Ovary (tissue), 9 donors: ENCODE data around the gene SCN2B. TPM values are rescaled to one million over a fixed set of nuclear protein-coding genes. Genes with fewer than 3 reads are reported as not detected.

Experiments
- DNase-seq, 5 donors: peaks; one replicate each; pipeline ENCODE4 v3.0.0-alpha.2; 2019 to 2020
- H3K27ac ChIP-seq, 2 donors: fragments of 200-600 bp; one replicate each; pipeline versions ENCODE4 v1.5.1 to v1.8.0; 2019 to 2022
- H3K27me3 ChIP-seq: fragments of 200-600 bp; one replicate; pipeline ENCODE4 v1.8.0; 2022
- H3K36me3 ChIP-seq: fragments of 200-600 bp; sonication (generic); one replicate; pipeline ENCODE4 v1.5.1; 2019
- H3K4me1 ChIP-seq: one replicate; pipeline ENCODE4 v1.8.1; 2013; ENCODE audit warnings: mild to moderate bottlenecking, moderate library complexity; ENCODE audit not compliant: insufficient read depth
- H3K4me3 ChIP-seq: fragments of 200-600 bp; sonication (generic); one replicate; pipeline ENCODE4 v1.5.1; 2017
- H3K9me3 ChIP-seq, 2 donors: fragments of 200-600 bp in 1 of 2; sonication (generic) in 1 of 2; one replicate each; pipeline versions ENCODE4 v1.5.1 to v1.8.1; 2013 to 2019; ENCODE audit warnings: mild to moderate bottlenecking in 1 of 2, moderate library complexity in 1 of 2
- CTCF ChIP-seq, 3 donors: fragments of 450-650 bp in 2 of 3; fragments of 200-600 bp in 1 of 3; IDR thresholded peaks; one replicate each; pipeline versions ENCODE4 v1.5.1 to v1.8.0; 2016 to 2022; ENCODE audit warnings: antibody characterized with exemption in 3 of 3, mild to moderate bottlenecking in 1 of 3
- EP300 ChIP-seq: sonication (generic); formaldehyde crosslinking; IDR thresholded peaks from one replicate; pipeline ENCODE4 v1.6.1; 2017; ENCODE audit warnings: antibody characterized with exemption
- POLR2A ChIP-seq: fragments of 450-650 bp; IDR thresholded peaks from one replicate; pipeline ENCODE4 v1.6.1; 2017; ENCODE audit warnings: antibody characterized with exemption, mild to moderate bottlenecking, moderate library complexity
- WGBS, 3 donors: extraction: QIAGEN DNeasy Blood & Tissue Kit in 1 of 3; methylation state at CpG; one replicate each; pipeline versions ENCODE4 v1.1.5 to v1.1.7; 2013 to 2017; 5-methylcytosine and 5-hydroxymethylcytosine counted together
- intact Hi-C, 4 donors: fragments of 100-400 bp; cut with DNase I; formaldehyde crosslinking; loops; one replicate each; pipeline versions ENCODE4 v1.11.0 to v1.15.1; 2022 to 2023
- polyA plus RNA-seq, 2 donors: library from polyadenylated mRNA; stranded (reverse); fragments of 200-250 nt in 1 of 2; fragments of 350-450 nt in 1 of 2; fragmentation: Illumina TruSeq in 1 of 2; extraction: RNeasy Lipid Tissue Mini Kit (QIAGEN cat#74804) in 1 of 2; gene quantifications; one replicate each; pipeline ENCODE4 v1.2.3, GENCODE V29; 2013 to 2014
- total RNA-seq, 7 donors: library from RNA; depleted of rRNA in 2 of 7; stranded (reverse); fragments of >200 nt in 2 of 7; fragmentation: NEBNext Ultra II Directional in 3 of 7; extraction: Animal tissue kit (Norgen Biotek cat#: 25700) in 3 of 7; gene quantifications; one replicate each; pipeline versions ENCODE4 v1.1.0 to v1.2.4, GENCODE V29; 2016 to 2023
- donor health status: DM: no; HTN: no; CAD: no; lungs with moderate emphysema.
- donor health status: DM: no; HTN: no; CAD: no.
- donor health status: Bipolar disorder and iron deficiency.
- donor health status: DM: yes; HTN: yes; CAD: no.
- donor health status: DM: no; HTN: no; CAD: no.
- donor health status: DM: yes; HTN: yes; CAD: no.

SCN2B gene
- total and polyA plus RNA-seq, 9 donors: 0.11 to 2.1 (median 0.38) TPM

DNA sequence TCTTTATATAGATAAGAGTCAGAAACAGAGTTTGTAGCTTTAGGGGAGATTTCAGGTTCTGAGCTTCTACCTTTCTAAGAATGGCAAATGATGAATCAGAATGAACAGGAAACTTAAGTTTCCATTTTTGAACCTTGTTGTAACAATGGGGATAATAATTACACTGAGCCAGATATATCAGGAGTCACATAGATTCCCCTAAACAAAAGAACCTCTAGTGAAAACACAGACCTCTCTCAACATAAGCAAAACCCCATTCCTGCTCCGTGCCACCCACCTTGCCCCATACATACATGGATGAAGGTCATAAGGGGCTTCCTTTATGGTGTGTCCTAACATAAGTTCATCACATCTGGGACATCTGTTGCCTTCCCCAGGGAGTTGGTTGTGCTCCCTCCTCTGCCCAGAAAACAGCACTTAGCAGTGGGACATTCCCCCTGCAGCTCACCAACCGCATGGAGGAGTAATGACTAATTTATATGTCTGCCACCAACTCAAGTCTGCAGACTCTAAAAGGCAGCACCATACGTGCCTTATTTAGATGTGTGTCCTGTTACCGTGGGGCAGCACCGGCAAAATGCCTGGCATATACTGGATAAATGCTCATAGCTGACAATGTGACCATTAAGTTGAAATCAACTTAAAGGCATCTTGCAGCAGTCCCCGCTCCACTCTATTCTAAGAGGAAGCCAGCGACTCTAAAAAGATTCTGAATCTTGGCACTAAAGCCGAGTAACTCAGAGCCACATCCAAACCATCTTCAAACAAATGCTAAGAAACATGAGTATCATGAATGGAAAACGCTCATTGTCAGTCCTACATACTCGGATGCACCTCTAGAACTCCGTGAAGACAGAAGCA is 40.4 kb upstream of the SCN2B start:
- H3K9me3 ChIP-seq: no peaks in the 10 kb centered on the region
- no peak for TF ChIP-seq EP300
- TF ChIP-seq CTCF (IDR thresholded peaks at IDR 0.05): no peak
- no peak for TF ChIP-seq POLR2A
- H3K4me3 ChIP-seq: no peak overlapping the region
- no peaks in the 10 kb centered on the region for H3K27me3 ChIP-seq
- WGBS, 3 donors: 72 to 83% (median 76%) methylated on average over 11 of the region's 11 CpGs
- H3K27ac ChIP-seq: no peak overlapping the region
- no peaks in the 10 kb centered on the region for H3K36me3 ChIP-seq
- no peaks in the 10 kb centered on the region for H3K4me1 ChIP-seq
- intact Hi-C loops: no loop called here
- DNase-seq: no peak

GRCh38 chr11:118215765-118216164 is 39.3 kb upstream of the SCN2B start:
- no peak for TF ChIP-seq CTCF (IDR thresholded peaks at IDR 0.05)
- no peak for TF ChIP-seq EP300
- no peak for TF ChIP-seq POLR2A
- intact Hi-C loops: no loop called here
- Histone ChIP-seq H3K4me1 (no peaks in the 10 kb centered on the region), H3K9me3 (no peaks in the 10 kb centered on the region), H3K27me3 (no peaks in the 10 kb centered on the region), H3K27ac (no peak overlapping the region), H3K36me3 (no peaks in the 10 kb centered on the region), H3K4me3 (no peak overlapping the region)
- whole genome bisulfite sequencing, 3 donors: 85 to 89% (median 89%) methylated on average over 7 of the region's 7 CpGs
- DNase-seq: no peak

DNA sequence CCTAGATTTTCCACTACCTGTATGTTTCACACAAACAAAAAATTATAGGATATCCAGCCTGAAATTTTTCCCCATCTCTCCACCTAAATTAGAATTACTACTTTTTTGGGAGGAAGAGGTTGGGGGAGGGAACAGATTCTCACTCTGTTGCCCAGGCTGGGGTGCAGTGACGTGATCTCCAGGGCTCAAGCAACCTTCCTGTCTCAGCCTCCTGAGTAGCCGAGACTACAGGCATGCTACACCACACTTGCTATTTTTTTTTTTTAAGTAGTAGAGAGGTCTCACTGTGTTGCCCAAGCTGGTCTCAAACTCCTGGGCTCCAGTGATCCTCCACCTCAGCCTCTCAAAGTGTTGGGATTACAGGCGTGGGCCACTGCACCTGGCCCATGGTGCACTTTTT is 38.8 kb upstream of the SCN2B start:
- DNase-seq: no peak
- TF ChIP-seq EP300 (no peak), POLR2A (no peak), CTCF (IDR thresholded peaks at IDR 0.05) (no peak)
- H3K27me3 ChIP-seq: no peaks in the 10 kb centered on the region
- WGBS, 3 donors: 59 to 68% (median 64%) methylated on average over 3 of the region's 3 CpGs
- no peaks in the 10 kb centered on the region for H3K36me3 ChIP-seq
- intact Hi-C loops: no loop called here
- H3K9me3 ChIP-seq: no peaks in the 10 kb centered on the region
- no peak overlapping the region for H3K27ac ChIP-seq
- H3K4me1 ChIP-seq: no peaks in the 10 kb centered on the region
- no peak overlapping the region for H3K4me3 ChIP-seq

- Histone ChIP-seq H3K4me1 (no peaks in the 10 kb centered on the region), H3K27ac (no peak overlapping the region), H3K36me3 (no peaks in the 10 kb centered on the region), H3K9me3 (no peaks in the 10 kb centered on the region), H3K27me3 (no peaks in the 10 kb centered on the region), H3K4me3 (no peak overlapping the region)
- WGBS, 3 donors: 61 to 65% (median 64%) methylated on average over 6 of the region's 6 CpGs
- TF ChIP-seq CTCF (IDR thresholded peaks at IDR 0.05): no peak
- TF ChIP-seq POLR2A: no peak
- no peak for TF ChIP-seq EP300
- intact Hi-C loops: no loop called here
- DNase-seq: no peak
Measured at GRCh38 chr11:118214210-118214914, 37.9 kb upstream of the SCN2B start.
